ENCODE results near the gene SAA1.

Gene SAA1

GRCh38 chr11:18312663-18313420 lies 46.8 kb downstream of the SAA1 start:
- no peak for DNase-seq

GRCh38 chr11:18313965-18314763 lies 48.1 kb downstream of the SAA1 start:
- DNase-seq = no peak

DNA sequence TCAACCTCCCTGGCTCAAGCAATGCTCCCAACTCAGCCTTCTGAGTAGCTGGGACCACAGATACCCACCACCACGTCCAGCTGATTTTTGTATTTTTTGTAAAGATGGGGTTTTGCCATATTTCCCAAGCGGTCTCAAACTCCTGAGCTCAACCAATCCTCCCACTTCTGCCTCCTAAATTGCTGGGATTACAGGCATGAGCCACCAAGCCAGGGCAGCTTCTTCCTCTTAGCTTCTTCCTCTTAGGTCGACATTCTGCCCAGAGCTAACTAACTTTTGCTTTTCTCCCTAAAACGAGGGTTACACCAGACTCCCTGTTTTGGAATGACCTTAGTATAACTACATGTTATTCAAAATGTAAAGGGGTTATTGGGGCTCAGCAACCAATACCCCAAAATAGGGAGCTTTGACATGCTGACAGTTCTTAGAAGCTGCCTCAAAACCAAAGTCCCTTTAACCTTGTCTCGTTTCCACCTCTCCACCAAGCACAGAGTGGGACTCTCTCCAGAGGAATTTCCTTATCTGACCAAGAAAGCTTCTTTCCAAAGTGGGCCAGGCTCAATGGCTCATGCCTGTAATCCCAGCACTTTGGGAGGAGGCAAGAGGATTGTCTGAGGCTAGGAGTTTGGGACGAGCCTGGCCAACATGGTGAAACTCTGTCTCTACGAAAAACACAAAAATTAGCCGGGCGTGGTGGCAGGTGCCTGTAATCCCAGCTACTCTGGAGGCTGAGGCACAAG lies 48.9 kb downstream of the SAA1 start:
- DNase-seq = no peak

DNA sequence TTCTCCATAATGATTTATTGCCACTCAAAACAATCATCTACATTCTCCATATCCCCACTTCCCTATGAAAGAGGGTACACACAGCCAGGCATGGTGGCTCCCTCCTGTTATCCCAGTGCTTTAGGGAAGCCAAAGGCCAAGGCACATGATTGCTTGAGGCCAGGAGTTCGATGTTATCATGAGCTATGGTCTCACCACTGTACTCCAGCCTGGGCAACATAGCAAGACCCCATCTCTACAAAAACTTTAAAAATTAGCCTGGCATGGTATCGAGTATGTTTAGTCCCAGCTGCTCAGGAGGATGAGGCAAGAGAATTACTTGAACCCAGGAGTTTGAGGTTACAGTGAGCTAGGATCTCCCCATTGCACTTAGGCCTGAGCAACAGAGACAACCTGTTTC lies 49.8 kb downstream of the SAA1 start:
- no peak for DNase-seq

- no peak for DNase-seq
Measured at GRCh38 chr11:18317551-18317950, 51.5 kb downstream of the SAA1 start.
